Caco-2 (cell line): Measurements from ENCODE around the gene AGBL3. TPM values are rescaled to one million over a fixed set of nuclear protein-coding genes. Genes with fewer than 3 reads are reported as not detected.

ENCODE experiments used
- BruUV-seq: library from RNA; stranded (reverse); fragments of 400-500 nt; replicated peaks from 2 replicates; lab custom pipeline; 2021; lab: Mats Ljungman, UMichigan
- CTCF ChIA-PET: fragments of 300-600 bp; sonication (Branson Sonifier 250); formaldehyde crosslinking; loops from one replicate; lab custom pipeline; 2022; ENCODE audit warnings: antibody characterized with exemption; lab: Charles Lee
- POLR2A ChIA-PET: fragments of 300-600 bp; sonication (Branson Sonifier 250); formaldehyde crosslinking; loops from one replicate; lab custom pipeline; 2022; ENCODE audit warnings: antibody characterized with exemption; lab: Charles Lee
- DNase-seq, 2 experiments: peaks; one replicate each; pipeline versions ENCODE4 v3.0.0 to v3.0.0-alpha.2; 2020 to 2022
- H3K27me3 ChIP-seq: replicated peaks from 2 replicates; pipeline ENCODE4 v1.6.0; 2011; ENCODE audit warnings: low read length; ENCODE audit not compliant: control insufficient read depth, insufficient read depth
- H3K36me3 ChIP-seq: 2 replicates; pipeline ENCODE4 v1.5.1; 2011; ENCODE audit warnings: low read length; ENCODE audit not compliant: control insufficient read depth, insufficient read depth
- H3K4me1 ChIP-seq: fragments of 250-450 bp; sonication (Bioruptor Pico); 2 replicates; pipeline ENCODE4 v1.5.1; 2020; ENCODE audit warnings: mild to moderate bottlenecking
- H3K4me3 ChIP-seq: 2 replicates; pipeline ENCODE4 v1.5.1; 2011; ENCODE audit warnings: low read depth, mild to moderate bottlenecking, control low read depth, low read length
- H3K9me3 ChIP-seq: fragments of 250-450 bp; sonication (Bioruptor Pico); 2 replicates; pipeline ENCODE4 v1.5.1; 2020; ENCODE audit warnings: mild to moderate bottlenecking, moderate library complexity
- H3K27ac Mint-ChIP-seq: one replicate; pipeline ENCODE4 v1.8.0; 2022; ENCODE audit warnings: mixed read lengths; ENCODE audit not compliant: unreplicated experiment
- H3K27me3 Mint-ChIP-seq: one replicate; pipeline ENCODE4 v1.8.0; 2022; ENCODE audit warnings: mixed read lengths; ENCODE audit not compliant: insufficient read depth, unreplicated experiment
- H3K36me3 Mint-ChIP-seq: one replicate; pipeline ENCODE4 v1.8.0; 2022; ENCODE audit warnings: mild to moderate bottlenecking, mixed read lengths; ENCODE audit not compliant: insufficient read depth, unreplicated experiment
- H3K4me1 Mint-ChIP-seq: one replicate; pipeline ENCODE4 v1.8.0; 2022; ENCODE audit warnings: low read depth, mixed read lengths; ENCODE audit not compliant: unreplicated experiment
- H3K4me3 Mint-ChIP-seq: one replicate; pipeline ENCODE4 v1.8.0; 2022; ENCODE audit warnings: mild to moderate bottlenecking, moderate library complexity, mixed read lengths; ENCODE audit not compliant: unreplicated experiment
- H3K9me3 Mint-ChIP-seq: one replicate; pipeline ENCODE4 v1.8.0; 2022; ENCODE audit warnings: mixed read lengths; ENCODE audit not compliant: unreplicated experiment
- intact Hi-C: fragments of 100-400 bp; cut with micrococcal nuclease; formaldehyde crosslinking; loops from one replicate; pipeline ENCODE4 v1.10.0; 2022; ENCODE audit not compliant: unreplicated experiment
- total RNA-seq: library from RNA; stranded (reverse); gene quantifications from 2 replicates; pipeline ENCODE4 v1.2.3, GENCODE V29; 2022
- TF ChIP-seq, protein P1 (sequence below), 2 experiments: fragments of 200-600 bp in 1 of 2; IDR thresholded peaks; 1 replicate in 1 of 2; 2 replicates in 1 of 2; pipeline versions ENCODE4 v1.5.1 to v1.8.0; 2011 to 2022; ENCODE audit warnings: antibody characterized with exemption in 1 of 2, control low read depth in 1 of 2, inconsistent platforms in 1 of 2, low read depth in 1 of 2, low read length in 1 of 2, mild to moderate bottlenecking in 1 of 2, moderate library complexity in 1 of 2; ENCODE audit not compliant: insufficient read depth in 1 of 2, severe bottlenecking in 1 of 2, unreplicated experiment in 1 of 2

Gene AGBL3
- total RNA-seq, 1 experiment from 2014 or later, result 6.1 TPM

DNA sequence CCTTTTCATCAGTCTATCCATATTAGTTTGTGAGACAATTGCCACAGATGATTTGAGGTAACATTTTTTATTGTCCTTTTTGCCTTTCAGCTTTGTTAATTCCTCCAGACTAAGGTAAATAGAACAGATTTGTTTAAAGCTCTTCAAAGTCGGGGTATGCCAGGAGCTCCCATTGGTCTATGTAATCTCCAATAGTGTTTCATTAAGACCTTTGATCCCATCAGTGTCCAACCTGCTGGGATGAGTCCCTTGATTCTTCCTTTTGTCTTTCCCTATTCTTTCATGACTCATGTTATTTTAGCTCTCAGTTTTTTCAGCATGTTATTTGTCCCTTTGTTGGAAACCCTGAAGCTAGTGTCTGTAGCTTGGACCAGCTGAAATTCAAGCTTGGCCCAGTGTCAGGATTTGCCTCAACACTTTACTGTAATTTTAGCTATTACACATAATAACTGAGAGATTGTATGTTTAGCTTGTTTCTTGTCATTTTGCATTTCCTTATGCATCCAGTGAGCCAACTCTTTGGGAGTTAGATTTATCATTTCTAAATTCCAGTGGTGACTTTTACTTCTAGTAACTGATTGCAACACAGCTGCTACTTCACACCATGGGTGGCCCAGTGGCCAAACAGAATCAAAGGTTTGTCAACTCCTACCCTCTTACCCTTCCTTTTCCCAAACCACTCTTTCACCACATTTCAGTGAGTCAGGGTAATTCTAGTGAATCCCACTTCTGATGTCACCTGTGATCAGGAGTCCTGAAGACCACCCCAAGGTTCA, 15.3 kb downstream of the AGBL3 start:
- Histone ChIP-seq H3K27me3 (no peaks in the 10 kb centered on the region), H3K36me3 (no peaks in the 10 kb centered on the region), H3K9me3 (no peaks in the 10 kb centered on the region), H3K4me3 (no peak overlapping the region), H3K4me1 (peaks cover 12% of the 10 kb centered on the region)
- no TSS peak for BruUV-seq
- Mint-ChIP-seq H3K27ac (no peak overlapping the region), H3K36me3 (peaks cover 18% of the 10 kb centered on the region), H3K27me3 (no peaks in the 10 kb centered on the region), H3K4me3 (no peak overlapping the region), H3K4me1 (peaks cover 10% of the 10 kb centered on the region), H3K9me3 (peaks cover 15% of the 10 kb centered on the region)
- TF ChIP-seq, protein P1, sequence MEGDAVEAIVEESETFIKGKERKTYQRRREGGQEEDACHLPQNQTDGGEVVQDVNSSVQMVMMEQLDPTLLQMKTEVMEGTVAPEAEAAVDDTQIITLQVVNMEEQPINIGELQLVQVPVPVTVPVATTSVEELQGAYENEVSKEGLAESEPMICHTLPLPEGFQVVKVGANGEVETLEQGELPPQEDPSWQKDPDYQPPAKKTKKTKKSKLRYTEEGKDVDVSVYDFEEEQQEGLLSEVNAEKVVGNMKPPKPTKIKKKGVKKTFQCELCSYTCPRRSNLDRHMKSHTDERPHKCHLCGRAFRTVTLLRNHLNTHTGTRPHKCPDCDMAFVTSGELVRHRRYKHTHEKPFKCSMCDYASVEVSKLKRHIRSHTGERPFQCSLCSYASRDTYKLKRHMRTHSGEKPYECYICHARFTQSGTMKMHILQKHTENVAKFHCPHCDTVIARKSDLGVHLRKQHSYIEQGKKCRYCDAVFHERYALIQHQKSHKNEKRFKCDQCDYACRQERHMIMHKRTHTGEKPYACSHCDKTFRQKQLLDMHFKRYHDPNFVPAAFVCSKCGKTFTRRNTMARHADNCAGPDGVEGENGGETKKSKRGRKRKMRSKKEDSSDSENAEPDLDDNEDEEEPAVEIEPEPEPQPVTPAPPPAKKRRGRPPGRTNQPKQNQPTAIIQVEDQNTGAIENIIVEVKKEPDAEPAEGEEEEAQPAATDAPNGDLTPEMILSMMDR (IDR thresholded peaks at IDR 0.05; ENCODE audit: insufficient read depth in 1 of 2, low read depth in 1 of 2, low read length in 1 of 2, severe bottlenecking in 1 of 2, unreplicated experiment in 1 of 2), result no peak
- ChIA-PET POLR2A (no interaction called here), CTCF (no interaction called here)
- intact Hi-C loops, result no loop called here
- no peak for DNase-seq

DNA sequence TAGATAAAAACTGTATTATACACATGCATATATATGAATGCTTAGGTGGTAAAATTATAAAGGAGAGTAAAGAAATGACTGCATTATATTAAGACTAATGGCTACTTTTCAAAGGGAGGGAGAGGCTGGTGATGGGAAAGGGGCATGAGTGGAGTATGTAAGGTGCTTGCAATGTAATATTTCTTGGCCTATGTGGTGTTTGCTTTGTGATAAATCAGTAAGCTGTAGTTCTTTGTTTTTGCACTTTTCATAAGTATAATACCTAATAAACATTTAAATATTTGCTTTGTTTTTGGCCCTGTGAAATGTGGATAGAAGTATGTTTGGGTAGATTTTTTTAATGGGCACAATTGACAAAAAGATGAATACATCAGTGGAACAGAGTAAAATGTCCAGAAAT, 25.9 kb downstream of the AGBL3 start:
- H3K27me3 ChIP-seq, result no peaks in the 10 kb centered on the region
- intact Hi-C loops, result no loop called here
- H3K27ac Mint-ChIP-seq, result no peak overlapping the region
- H3K36me3 Mint-ChIP-seq, result no peaks in the 10 kb centered on the region
- H3K9me3 ChIP-seq, result no peaks in the 10 kb centered on the region
- ChIA-PET CTCF (no interaction called here), POLR2A (no interaction called here)
- H3K36me3 ChIP-seq, result no peaks in the 10 kb centered on the region
- TF ChIP-seq, protein P1 (IDR thresholded peaks at IDR 0.05; ENCODE audit: insufficient read depth in 1 of 2, low read depth in 1 of 2, low read length in 1 of 2, severe bottlenecking in 1 of 2, unreplicated experiment in 1 of 2), result no peak
- no TSS peak for BruUV-seq
- no peaks in the 10 kb centered on the region for H3K9me3 Mint-ChIP-seq
- no peaks in the 10 kb centered on the region for H3K4me1 ChIP-seq
- no peak for DNase-seq
- no peaks in the 10 kb centered on the region for H3K27me3 Mint-ChIP-seq
- H3K4me1 Mint-ChIP-seq, result peaks cover 9% of the 10 kb centered on the region
- H3K4me3 Mint-ChIP-seq, result no peak overlapping the region
- H3K4me3 ChIP-seq, result no peak overlapping the region

DNA sequence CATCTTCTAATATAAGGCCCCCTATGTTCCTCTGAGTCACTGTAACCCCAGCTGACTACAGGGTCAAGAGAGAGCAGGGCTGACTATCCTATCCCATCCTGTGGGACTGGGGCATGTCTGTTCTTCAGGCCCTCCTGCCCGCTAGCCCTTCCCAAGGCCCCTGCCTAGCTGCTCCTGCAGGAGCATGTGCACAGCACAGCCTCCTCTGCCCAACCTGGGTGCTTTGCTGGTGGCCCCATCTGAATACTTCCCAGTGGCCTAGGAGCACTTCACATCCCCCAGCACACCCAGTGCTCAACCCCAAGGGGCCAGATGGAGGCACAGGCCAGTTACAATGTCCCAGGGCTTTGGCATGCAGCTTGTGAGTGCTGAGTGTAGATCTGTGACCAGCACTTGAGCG, 37.3 kb downstream of the AGBL3 start:
- BruUV-seq, result no TSS peak
- POLR2A ChIA-PET, result no interaction called here
- H3K4me1 Mint-ChIP-seq, result no peaks in the 10 kb centered on the region

More for the DNA sequence above, 37.3 kb downstream of the AGBL3 start:
- Mint-ChIP-seq H3K4me3 (no peak overlapping the region), H3K27me3 (no peaks in the 10 kb centered on the region), H3K36me3 (no peaks in the 10 kb centered on the region), H3K27ac (no peak overlapping the region), H3K9me3 (no peaks in the 10 kb centered on the region)
- CTCF ChIA-PET, result no interaction called here
- H3K9me3 ChIP-seq, result no peaks in the 10 kb centered on the region
- H3K4me1 ChIP-seq, result no peaks in the 10 kb centered on the region
- DNase-seq, result no peak
- H3K4me3 ChIP-seq, result no peak overlapping the region
- TF ChIP-seq, protein P1 (IDR thresholded peaks at IDR 0.05; ENCODE audit: insufficient read depth in 1 of 2, low read depth in 1 of 2, low read length in 1 of 2, severe bottlenecking in 1 of 2, unreplicated experiment in 1 of 2), result no peak
- intact Hi-C loops, result no loop called here
- H3K27me3 ChIP-seq, result no peaks in the 10 kb centered on the region
- no peaks in the 10 kb centered on the region for H3K36me3 ChIP-seq
